GM21529 (cell line): ENCODE data around the gene PRKD1.
A peak's percentile ranks its signal among the peaks of the same experiment; 100 is the strongest.

ENCODE experiments used
- ATAC-seq: cut with Tn5 transposase; IDR thresholded peaks from one replicate; pipeline ENCODE4 v1.9.1; 2021; ENCODE audit not compliant: unreplicated experiment

Gene PRKD1

DNA sequence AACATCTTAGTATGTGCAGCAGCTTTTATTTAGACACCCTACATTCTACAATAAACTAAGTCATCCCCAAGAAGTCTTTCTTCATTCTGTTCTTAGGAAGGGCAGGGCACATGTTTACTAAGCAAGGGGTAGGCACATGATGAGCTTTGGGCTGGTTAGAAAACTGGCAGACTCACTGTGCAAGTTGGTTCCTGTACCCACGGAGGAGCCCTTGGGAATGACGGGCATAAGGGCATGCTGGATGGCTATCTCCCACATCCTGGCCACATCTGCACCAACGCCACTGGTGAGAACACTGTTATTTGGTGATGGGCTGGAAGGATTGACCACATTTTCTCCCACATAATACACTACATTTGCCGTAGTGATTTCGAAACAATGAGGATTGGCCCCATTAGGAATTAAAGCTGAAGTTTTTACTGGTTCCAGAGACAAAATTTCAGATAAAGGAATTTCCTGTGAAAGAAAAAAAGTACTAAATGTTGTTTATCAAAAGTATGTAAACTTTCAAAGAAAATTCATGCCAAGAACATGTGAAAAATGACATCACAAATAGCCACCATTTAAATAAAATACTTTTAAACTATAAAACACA, 297.0 kb downstream of the PRKD1 start:
- ATAC-seq: no peak

- no peak for ATAC-seq
Measured at GRCh38 chr14:29629839-29630238, 297.8 kb downstream of the PRKD1 start.

DNA sequence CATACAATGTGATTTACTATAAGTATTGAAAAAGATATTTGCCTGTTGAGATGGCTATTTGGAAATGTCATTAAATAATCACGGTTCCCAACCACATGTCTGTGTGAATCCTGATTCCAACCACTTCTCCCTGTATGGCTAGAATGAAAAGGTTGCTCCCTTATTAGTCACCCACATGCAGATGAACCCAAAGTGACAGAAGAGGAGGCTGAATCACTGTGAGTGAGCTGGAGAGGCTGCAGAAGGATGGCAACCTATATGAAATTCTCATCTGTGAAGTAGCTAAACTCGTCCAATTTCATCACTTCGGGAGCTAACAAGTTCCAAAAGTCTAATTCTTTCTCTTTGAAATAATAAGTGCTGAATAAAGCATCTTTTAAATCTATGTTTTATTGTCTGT, 300.5 kb downstream of the PRKD1 start:
- no peak for ATAC-seq

GRCh38 chr14:29618323-29619067, 309.2 kb downstream of the PRKD1 start:
- no peak for ATAC-seq

GRCh38 chr14:29616922-29617321, 310.7 kb downstream of the PRKD1 start:
- no peak for ATAC-seq

- no peak for ATAC-seq
Measured at GRCh38 chr14:29608861-29609260, 318.8 kb downstream of the PRKD1 start.

- no peak for ATAC-seq
Measured at GRCh38 chr14:29607169-29607568, 320.5 kb downstream of the PRKD1 start.

DNA sequence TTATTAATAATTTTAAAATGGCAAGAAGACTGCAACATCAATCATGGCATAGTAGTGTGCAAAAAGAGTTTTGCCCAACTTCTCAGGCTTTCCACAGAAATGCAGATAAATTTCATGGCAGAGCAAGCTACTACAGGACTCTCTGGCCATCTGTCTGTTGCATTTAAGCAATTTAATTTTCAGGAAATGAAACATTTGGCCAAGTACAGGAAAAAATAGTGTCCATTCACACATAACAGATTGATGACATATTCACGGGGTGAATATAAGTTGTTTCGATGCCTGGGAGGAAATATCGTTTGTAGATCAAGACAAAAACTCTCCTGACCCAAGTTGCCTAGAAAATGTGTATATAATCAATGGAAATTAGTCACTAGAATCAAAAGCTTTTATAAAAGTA, 324.0 kb downstream of the PRKD1 start:
- no peak for ATAC-seq

DNA sequence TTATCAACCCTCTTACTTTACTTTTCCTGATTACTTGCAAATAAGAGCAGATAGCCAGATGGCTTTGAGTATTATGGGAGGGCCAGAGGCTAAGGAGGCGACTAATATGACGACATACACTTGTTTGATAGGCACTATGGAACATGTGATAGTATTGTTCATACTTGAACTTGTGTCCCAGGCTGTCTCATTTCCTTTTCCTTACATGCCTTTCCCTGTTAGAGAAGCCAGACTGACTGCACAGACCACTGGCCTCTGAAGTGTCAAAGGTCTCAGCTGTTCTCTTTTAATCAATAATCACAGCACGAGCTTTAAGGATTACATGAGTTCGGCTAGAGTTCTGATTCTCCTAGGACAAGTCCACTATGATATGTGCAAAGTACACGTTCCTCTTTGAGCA, 326.0 kb downstream of the PRKD1 start:
- ATAC-seq: no peak

DNA sequence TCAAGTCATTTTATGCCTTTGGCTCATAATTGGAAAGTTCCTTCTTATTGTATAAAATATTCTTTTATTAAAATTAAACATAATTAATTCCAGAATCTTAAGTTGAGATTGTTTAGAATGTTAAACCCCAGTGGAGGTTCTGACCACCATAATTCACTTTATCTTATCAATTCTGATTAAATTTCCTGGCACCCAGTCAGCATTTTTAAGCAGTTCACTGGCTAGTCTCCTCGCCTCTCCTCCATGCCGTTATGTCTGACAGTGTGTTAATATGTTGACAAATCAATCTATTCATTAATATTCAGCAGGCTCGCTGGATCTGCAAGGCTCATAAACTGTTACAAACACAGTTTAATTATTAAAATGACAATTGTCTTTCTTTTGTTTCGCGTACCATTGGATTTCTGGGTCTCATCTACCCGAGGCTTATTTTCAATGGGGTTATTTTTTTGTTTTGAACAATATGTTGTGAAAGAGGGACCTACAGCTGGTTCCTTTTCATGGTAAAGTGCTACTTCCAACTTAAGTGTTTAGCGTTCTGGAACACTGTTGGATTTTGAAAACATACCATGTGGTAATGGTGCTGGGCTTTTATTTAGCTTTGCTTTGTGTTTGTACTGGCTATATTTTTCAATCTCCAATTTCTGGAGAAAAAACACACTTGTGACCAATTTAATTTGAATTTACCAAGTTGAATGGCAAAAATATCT, 339.7 kb downstream of the PRKD1 start:
- ATAC-seq: no peak

GRCh38 chr14:29587046-29587445, 340.6 kb downstream of the PRKD1 start:
- ATAC-seq: no peak

GRCh38 chr14:29584992-29585391, 342.7 kb downstream of the PRKD1 start:
- ATAC-seq: no peak

DNA sequence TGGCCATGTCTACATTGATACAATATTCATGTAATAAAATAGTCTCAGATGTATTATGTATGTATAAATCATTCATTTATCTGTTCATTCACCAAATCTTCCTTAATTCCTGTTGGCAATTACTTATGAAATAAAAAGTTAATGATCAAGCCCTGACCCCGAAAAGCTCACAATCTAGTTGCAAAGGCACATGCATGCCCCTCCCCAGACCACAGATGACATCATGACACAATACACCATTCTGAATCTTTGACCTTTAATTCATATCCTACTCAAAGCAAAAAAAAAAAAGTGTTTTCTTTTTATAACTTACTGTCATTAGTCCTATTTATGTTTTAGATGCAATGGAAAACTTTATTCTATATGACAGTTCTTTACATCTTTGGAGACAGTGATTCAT, 346.9 kb downstream of the PRKD1 start:
- ATAC-seq: no peak

GRCh38 chr14:29579838-29580237, 347.8 kb downstream of the PRKD1 start:
- ATAC-seq: no peak

- ATAC-seq: no peak
Measured at GRCh38 chr14:29576927-29577326, 350.7 kb downstream of the PRKD1 start.

DNA sequence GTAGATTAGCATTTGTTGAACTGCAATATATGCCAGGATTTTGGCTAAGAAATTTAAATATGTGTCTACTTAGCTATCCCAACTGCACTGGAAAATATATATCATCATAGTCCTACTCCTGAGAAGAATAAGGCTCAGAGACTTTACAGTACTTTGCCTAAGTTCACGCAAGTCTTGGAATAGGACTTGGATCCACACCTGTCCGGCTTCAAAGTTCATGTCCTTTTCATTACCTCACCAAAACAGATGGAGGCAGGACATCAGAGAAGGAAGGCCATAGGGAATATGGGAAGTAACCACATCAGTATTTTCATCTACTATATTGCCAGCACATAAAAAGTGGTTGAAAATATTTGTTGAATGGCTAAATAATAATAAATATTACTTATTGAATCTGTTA, 358.5 kb downstream of the PRKD1 start:
- ATAC-seq: no peak

DNA sequence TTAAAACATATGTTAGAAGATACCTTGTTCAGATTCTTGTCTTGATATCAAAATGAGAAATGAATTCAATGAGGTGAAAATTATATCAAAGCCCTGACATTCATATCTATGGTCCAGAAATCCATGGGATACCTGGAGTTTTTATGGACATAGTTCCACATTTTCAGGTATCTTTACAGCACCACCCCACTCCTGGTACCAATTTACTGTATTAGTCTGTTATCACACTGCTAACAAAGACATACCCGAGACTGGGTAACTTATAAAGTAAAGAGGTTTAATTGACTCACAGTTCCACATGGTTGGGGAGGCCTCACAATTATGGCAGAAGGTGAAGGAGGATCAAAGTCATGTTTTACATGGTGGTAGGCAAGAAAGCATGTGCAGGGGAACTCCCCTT, 361.5 kb downstream of the PRKD1 start:
- no peak for ATAC-seq

DNA sequence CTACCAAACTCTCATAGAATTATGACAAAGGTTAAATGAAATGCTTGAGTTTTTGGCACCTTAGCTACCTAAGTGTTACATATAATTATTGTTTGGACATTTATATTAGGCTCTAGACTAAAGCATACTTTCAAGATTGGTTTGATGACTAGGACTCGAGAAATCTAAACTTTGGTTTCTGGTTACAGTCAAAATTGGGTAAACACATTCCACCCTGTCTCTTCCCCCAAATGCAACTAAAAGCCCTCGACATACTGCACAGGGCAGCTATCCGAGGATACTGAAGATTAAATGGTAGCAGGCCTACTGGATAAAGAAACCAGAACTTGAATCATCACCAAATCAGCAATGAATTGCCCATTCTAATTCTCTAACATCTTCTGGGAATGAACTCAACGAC, 369.1 kb downstream of the PRKD1 start:
- ATAC-seq: no peak

DNA sequence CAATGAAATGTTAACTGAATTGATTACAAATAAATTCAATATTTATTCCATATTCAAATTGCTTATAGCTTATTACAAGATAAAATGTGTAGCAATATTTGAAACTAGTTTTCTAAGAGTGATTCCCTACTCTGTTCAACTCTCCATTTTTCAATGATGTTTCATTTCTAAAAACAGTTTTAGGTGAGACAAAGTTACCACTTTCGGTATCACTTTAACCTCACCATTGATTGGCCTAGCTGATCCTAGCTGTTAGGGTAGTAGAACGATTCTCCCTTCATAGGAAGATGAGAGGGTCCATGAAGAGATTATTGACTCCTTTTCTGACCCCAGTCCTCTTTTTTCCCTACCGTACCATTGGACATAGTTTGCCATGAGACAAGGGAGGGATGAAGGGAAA, 373.3 kb downstream of the PRKD1 start:
- no peak for ATAC-seq

GRCh38 chr14:29553427-29553826, 374.2 kb downstream of the PRKD1 start:
- no peak for ATAC-seq

GRCh38 chr14:29548948-29549370, 378.7 kb downstream of the PRKD1 start:
- peak; percentile 97 for ATAC-seq

- no peak for ATAC-seq
Measured at GRCh38 chr14:29545714-29546113, 381.9 kb downstream of the PRKD1 start.
